Endothelial cell of umbilical vein (primary cell): ENCODE measurements around the gene SELENOT. TPM values are rescaled to one million over a fixed set of nuclear protein-coding genes. Genes with fewer than 3 reads are reported as not detected.

Source experiments
- BruUV-seq: library from RNA; stranded (reverse); fragments of 400-500 nt; replicated peaks from 2 replicates; lab custom pipeline; 2021; lab: Mats Ljungman, UMichigan
- CTCF ChIA-PET: fragments of 300-600, 350-600 bp; sonication (Branson Sonifier 250); formaldehyde crosslinking; loops from one replicate; lab custom pipeline; 2021; ENCODE audit warnings: antibody characterized with exemption, inconsistent platforms; lab: Charles Lee
- POLR2A ChIA-PET: fragments of 300-600, 350-600 bp; sonication (Branson Sonifier 250); formaldehyde crosslinking; loops from one replicate; lab custom pipeline; 2021; ENCODE audit warnings: antibody characterized with exemption, inconsistent platforms; lab: Charles Lee
- DNase-seq: peaks from one replicate; pipeline ENCODE4 v3.0.0-alpha.2; 2011; ENCODE audit warnings: low read depth, low spot score
- FAIRE-seq: peaks from 2 replicates; lab custom pipeline; 2011; peaks lifted over from hg19 to GRCh38; lab: Jason Lieb, UNC
- H2AFZ ChIP-seq: 2 replicates; pipeline ENCODE4 v1.6.0; 2012; ENCODE audit warnings: low read depth, low read length, control low read depth, inconsistent platforms
- H3K27ac ChIP-seq: 2 replicates; pipeline ENCODE4 v1.5.1; 2011; ENCODE audit warnings: low read depth, mild to moderate bottlenecking, control low read depth, low read length, moderate library complexity; ENCODE audit not compliant: insufficient read depth
- H3K27me3 ChIP-seq, 2 experiments: 2 replicates each; pipeline versions ENCODE4 v1.6.0 to v1.6.1; 2011; ENCODE audit warnings: low read length in 2 of 2, mixed read lengths in 1 of 2; ENCODE audit not compliant: control insufficient read depth in 2 of 2, insufficient read depth in 2 of 2
- H3K36me3 ChIP-seq, 2 experiments: 2 replicates in 1 of 2; 3 replicates in 1 of 2; pipeline ENCODE4 v1.5.1; 2011; ENCODE audit warnings: low read length in 2 of 2, mild to moderate bottlenecking in 1 of 2, moderate library complexity in 1 of 2; ENCODE audit not compliant: control insufficient read depth in 2 of 2, insufficient read depth in 2 of 2; ENCODE audit errors: extremely low read depth in 1 of 2
- H3K4me1 ChIP-seq: 3 replicates; pipeline ENCODE4 v1.5.1; 2011; ENCODE audit warnings: mild to moderate bottlenecking, low read length; ENCODE audit not compliant: control insufficient read depth, insufficient read depth; ENCODE audit errors: extremely low read depth
- H3K4me2 ChIP-seq: 2 replicates; pipeline ENCODE4 v1.6.1; 2011; ENCODE audit warnings: low read length, control low read depth, mixed read lengths; ENCODE audit not compliant: insufficient read depth
- H3K4me3 ChIP-seq, 3 experiments: fragments of 200-600 bp in 1 of 3; sonication (generic), shearing (Covaris generic) in 1 of 3; replicated peaks in 1 of 3; 2 replicates each; pipeline ENCODE4 v1.5.1; 2011 to 2016; ENCODE audit warnings: control low read depth in 3 of 3, low read length in 3 of 3, mild to moderate bottlenecking in 2 of 3, inconsistent platforms in 1 of 3, low read depth in 1 of 3, moderate library complexity in 1 of 3; ENCODE audit not compliant: insufficient read depth in 1 of 3
- H3K79me2 ChIP-seq: 2 replicates; pipeline ENCODE4 v1.6.0; 2012; ENCODE audit warnings: low read length, inconsistent platforms; ENCODE audit not compliant: control insufficient read depth, insufficient read depth
- H3K9ac ChIP-seq: replicated peaks from 2 replicates; pipeline ENCODE3; 2011; ENCODE audit warnings: low read length, control low read depth; ENCODE audit not compliant: insufficient read depth; ENCODE audit errors: extremely low read depth
- H3K9me1 ChIP-seq: replicated peaks from 3 replicates; pipeline ENCODE4 v1.6.0; 2011; ENCODE audit warnings: mild to moderate bottlenecking, low read length; ENCODE audit not compliant: control insufficient read depth, insufficient read depth; ENCODE audit errors: extremely low read depth
- H3K9me3 ChIP-seq: replicated peaks from 2 replicates; pipeline ENCODE4 v1.5.1; 2012; ENCODE audit warnings: low read length, inconsistent platforms; ENCODE audit not compliant: control insufficient read depth, insufficient read depth
- H4K20me1 ChIP-seq: replicated peaks from 2 replicates; pipeline ENCODE3; 2011; ENCODE audit warnings: mild to moderate bottlenecking, low read length; ENCODE audit not compliant: control insufficient read depth, insufficient read depth; ENCODE audit errors: extremely low read depth
- CTCF ChIP-seq, 2 donors: IDR thresholded peaks; 1 replicate in 1 of 2; 2 replicates in 1 of 2; pipeline ENCODE4 v1.5.1; 2011; ENCODE audit warnings: low read length in 2 of 2, mild to moderate bottlenecking in 2 of 2, moderate library complexity in 2 of 2, control low read depth in 1 of 2, inconsistent platforms in 1 of 2, low read depth in 1 of 2; ENCODE audit not compliant: insufficient read depth in 1 of 2; ENCODE audit errors: extremely low read depth in 1 of 2
- EZH2 ChIP-seq: IDR thresholded peaks from 2 replicates; pipeline ENCODE4 v1.6.1; 2012; ENCODE audit warnings: borderline replicate concordance, low read depth, mild to moderate bottlenecking, moderate library complexity, low read length, inconsistent platforms; ENCODE audit not compliant: severe bottlenecking
- FOS ChIP-seq: IDR thresholded peaks from 2 replicates; pipeline ENCODE4 v1.6.1; 2011; ENCODE audit warnings: mild to moderate bottlenecking, low read length, moderate library complexity, borderline replicate concordance; ENCODE audit not compliant: insufficient read depth
- GATA2 ChIP-seq: IDR thresholded peaks from 2 replicates; pipeline ENCODE4 v1.7.0; 2011; ENCODE audit warnings: low read depth, mild to moderate bottlenecking, moderate library complexity, mixed read lengths, low read length; ENCODE audit not compliant: insufficient read length, insufficient read depth
- JUN ChIP-seq: IDR thresholded peaks from 2 replicates; pipeline ENCODE4 v1.6.1; 2011; ENCODE audit warnings: borderline replicate concordance, low read depth; ENCODE audit not compliant: insufficient read length, insufficient read depth
- MAX ChIP-seq: IDR thresholded peaks from 2 replicates; pipeline ENCODE4 v1.6.1; 2011; ENCODE audit not compliant: insufficient read depth, insufficient read length
- MYC ChIP-seq: IDR thresholded peaks from one replicate; pipeline ENCODE4 v1.6.1; 2011; ENCODE audit warnings: mild to moderate bottlenecking, low read depth, low read length
- POLR2A ChIP-seq: IDR thresholded peaks from 2 replicates; pipeline ENCODE4 v1.6.1; 2012; ENCODE audit warnings: low read depth, mild to moderate bottlenecking, control low read depth, low read length
- POLR2AphosphoS5 ChIP-seq: IDR thresholded peaks from 2 replicates; pipeline ENCODE4 v1.6.1; 2012; ENCODE audit warnings: low read depth, mild to moderate bottlenecking, control low read depth, low read length, moderate library complexity; ENCODE audit not compliant: insufficient read depth
- dilution Hi-C: fragments of 300-500 bp; cut with MboI; formaldehyde crosslinking; loops from one replicate; pipeline ENCODE4 v1.15.0; 2019; ENCODE audit warnings: low sequenced_read_pairs; ENCODE audit not compliant: extremely low pct_ligation_motif_present
- intact Hi-C: fragments of 100-400 bp; cut with micrococcal nuclease; formaldehyde crosslinking; loops from one replicate; pipeline ENCODE4 v1.10.0; 2022
- polyA plus RNA-seq, 4 experiments: library from polyadenylated mRNA; depleted of rRNA in 3 of 4; stranded (reverse) in 3 of 4; unstranded in 1 of 4; fragments of >200 nt; gene quantifications; 2 replicates each; pipeline versions ENCODE4 v1.2.1 to v1.2.3, GENCODE V29; 2011 to 2012; ENCODE audit warnings: missing spikeins in 1 of 4
- total RNA-seq: library from RNA; stranded (reverse); gene quantifications from 2 replicates; pipeline ENCODE4 v1.2.3, GENCODE V29; 2021

The SELENOT gene
- total and polyA plus RNA-seq, 2 donors (not counting 3 experiments of a cell fraction or from before 2014, with no cell fraction given), result 103 to 299 TPM

- ChIA-PET POLR2A (no interaction called here), CTCF (no interaction called here)
- no peak overlapping the region for H3K9ac ChIP-seq
- TF ChIP-seq EZH2 (no peak), MYC (no peak), CTCF (IDR thresholded peaks at IDR 0.05; ENCODE audit: extremely low read depth in 1 of 2, insufficient read depth in 1 of 2, low read depth in 1 of 2, low read length in 2 of 2) (no peak), FOS (no peak), JUN (no peak), POLR2AphosphoS5 (no peak), GATA2 (no peak), POLR2A (no peak), MAX (no peak)
- dilution Hi-C loops, result no loop called here
- no peak overlapping the region for H2AFZ ChIP-seq
- FAIRE-seq (no peak), DNase-seq (no peak)
- no peaks in the 10 kb centered on the region for H3K79me2 ChIP-seq
- H3K9me1 ChIP-seq, result no peaks in the 10 kb centered on the region
- H3K4me1 ChIP-seq, result no peaks in the 10 kb centered on the region
- H4K20me1 ChIP-seq, result no peaks in the 10 kb centered on the region
- H3K27ac ChIP-seq, result no peak overlapping the region
- no peaks in the 10 kb centered on the region for H3K36me3 ChIP-seq
- BruUV-seq, result no TSS peak
- peaks cover 0 to 2% of the 10 kb centered on the region in 2 experiments for H3K27me3 ChIP-seq
- H3K9me3 ChIP-seq, result no peaks in the 10 kb centered on the region
- H3K4me2 ChIP-seq, result no peak overlapping the region
- intact Hi-C loops, result no loop called here
- H3K4me3 ChIP-seq, result no peak overlapping the region
Measured at GRCh38 chr3:150640256-150640655, 37.1 kb downstream of the SELENOT start.
